Measurements from ENCODE around the gene PIK3CB. TPM values are rescaled to one million over a fixed set of nuclear protein-coding genes. Genes with fewer than 3 reads are reported as not detected.

Gene PIK3CB
- polyA plus RNA-seq, 3 donors = 14.1 to 33.6 (median 20.4) TPM

DNA sequence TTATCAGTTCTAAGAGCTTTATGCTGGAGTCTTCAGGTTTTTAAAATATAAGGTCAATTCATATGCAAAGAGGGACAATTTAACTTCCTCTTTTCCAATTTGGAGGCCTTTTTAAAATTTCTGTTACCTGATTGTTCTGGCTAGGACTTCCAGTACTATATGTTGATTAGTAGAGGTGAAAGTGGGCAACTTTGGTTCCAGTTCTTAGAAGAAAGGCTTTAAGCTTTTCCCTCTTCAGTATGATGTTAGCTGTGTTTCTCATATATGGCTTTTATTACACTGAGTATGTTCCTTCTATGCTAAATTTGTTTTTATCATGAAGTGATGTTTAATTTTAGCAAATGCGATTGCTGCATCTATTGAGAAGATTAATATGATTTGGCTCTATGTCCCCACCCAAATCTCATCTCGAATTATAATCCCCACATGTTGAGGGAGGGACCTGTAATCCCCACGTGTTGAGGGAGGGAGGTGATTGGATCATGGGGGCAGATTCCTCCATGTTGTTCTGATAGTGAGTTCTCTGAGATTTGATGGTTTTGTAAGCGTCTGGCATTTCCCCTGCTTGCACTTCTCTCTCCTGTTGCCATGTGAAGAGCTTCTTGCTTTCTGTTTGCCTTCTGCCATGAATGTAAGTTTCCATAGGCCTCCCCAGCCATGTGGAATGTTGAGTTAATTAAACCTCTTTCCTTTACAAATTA lies 192.4 kb downstream of the PIK3CB start:
- Histone ChIP-seq H4K20me1 (ENCODE audit: insufficient read depth, low read length) (no peaks in the 10 kb centered on the region), H3K27me3 (ENCODE audit: control insufficient read depth in 2 of 2, insufficient read depth in 2 of 2, low read length in 2 of 2) (no peaks in the 10 kb centered on the region), H3K36me3 (replicated peaks in 1 of 2; ENCODE audit: control insufficient read depth in 1 of 2, insufficient read depth in 2 of 2, low read length in 2 of 2) (no peaks in the 10 kb centered on the region), H2AFZ (ENCODE audit: insufficient read depth, low read depth, low read length, poor library complexity, severe bottlenecking) (no peak overlapping the region), H3K4me3 (replicated peaks in 1 of 3; ENCODE audit: low read depth in 2 of 3, low read length in 3 of 3) (no peak overlapping the region), H3K79me2 (ENCODE audit: insufficient read depth, low read length) (no peaks in the 10 kb centered on the region), H3K4me2 (replicated peaks; ENCODE audit: extremely low read depth, low read length, poor library complexity, severe bottlenecking) (no peak overlapping the region), H3K9me3 (replicated peaks in 1 of 2; ENCODE audit: control insufficient read depth in 1 of 2, insufficient read depth in 1 of 2, low read length in 2 of 2) (peaks cover 29 to 55% of the 10 kb centered on the region in 2 donors), H3K27ac (ENCODE audit: low read depth in 1 of 2, low read length in 2 of 2) (no peak overlapping the region), H3K9ac (ENCODE audit: insufficient read depth, low read length, poor library complexity, severe bottlenecking) (no peak overlapping the region), H3K4me1 (ENCODE audit: control insufficient read depth in 1 of 2, insufficient read depth in 2 of 2, low read length in 2 of 2) (no peaks in the 10 kb centered on the region)
- Mint-ChIP-seq H3K4me1 (no peaks in the 10 kb centered on the region), H3K27me3 (ENCODE audit: low read depth in 3 of 3) (peaks cover 0 to 2% (median 0%) of the 10 kb centered on the region in 3 donors), H3K36me3 (peaks cover 0 to 3% of the 10 kb centered on the region in 2 donors), H3K27ac (no peak overlapping the region), H3K4me3 (no peak overlapping the region), H3K9me3 (peaks cover 34 to 70% (median 58%) of the 10 kb centered on the region in 7 donors)
- WGBS (ENCODE audit: insufficient coverage) = no CpG with 5 or more reads among the region's 4 CpGs
- no peak for TF ChIP-seq CTCF (IDR thresholded peaks at IDR 0.05)
- DNase-seq = no peak
- intact Hi-C loops (cut with micrococcal nuclease) = no loop called here

DNA sequence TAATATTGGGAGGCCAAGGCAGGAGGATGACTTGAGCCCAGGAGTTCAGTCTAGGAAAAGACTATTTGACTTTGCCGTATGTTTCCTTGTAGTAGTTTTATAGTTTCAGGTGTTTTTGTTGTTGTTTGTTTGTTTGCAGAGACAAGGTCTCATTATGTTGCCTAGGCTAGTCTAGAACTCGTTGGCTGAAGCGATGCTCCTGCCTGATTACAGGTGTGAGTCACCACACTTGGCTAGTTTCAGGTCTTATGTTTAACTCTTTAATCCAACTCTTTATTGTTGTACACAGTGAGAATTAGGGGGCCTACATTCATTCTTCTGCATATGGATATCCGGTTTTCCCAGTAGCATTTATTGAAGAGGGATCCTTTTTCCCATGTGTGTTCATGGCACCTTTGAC lies 194.2 kb downstream of the PIK3CB start:
- DNase-seq = no peak
- no peaks in the 10 kb centered on the region for H3K27me3 ChIP-seq (ENCODE audit: control insufficient read depth in 2 of 2, insufficient read depth in 2 of 2, low read length in 2 of 2)
- H3K4me1 ChIP-seq (ENCODE audit: control insufficient read depth in 1 of 2, insufficient read depth in 2 of 2, low read length in 2 of 2) = no peaks in the 10 kb centered on the region
- H3K79me2 ChIP-seq (ENCODE audit: insufficient read depth, low read length) = no peaks in the 10 kb centered on the region
- H3K36me3 ChIP-seq (replicated peaks in 1 of 2; ENCODE audit: control insufficient read depth in 1 of 2, insufficient read depth in 2 of 2, low read length in 2 of 2) = no peaks in the 10 kb centered on the region
- Mint-ChIP-seq H3K27me3 (ENCODE audit: low read depth in 3 of 3) (peaks cover 0 to 2% (median 0%) of the 10 kb centered on the region in 3 donors), H3K36me3 (no peaks in the 10 kb centered on the region), H3K9me3 (peaks cover 25 to 53% (median 43%) of the 10 kb centered on the region in 7 donors), H3K27ac (no peak overlapping the region), H3K4me1 (no peaks in the 10 kb centered on the region), H3K4me3 (no peak overlapping the region)
- H3K4me3 ChIP-seq (replicated peaks in 1 of 3; ENCODE audit: low read depth in 2 of 3, low read length in 3 of 3) = no peak overlapping the region
- intact Hi-C loops (cut with micrococcal nuclease) = no loop called here
- no peak overlapping the region for H3K4me2 ChIP-seq (replicated peaks; ENCODE audit: extremely low read depth, low read length, poor library complexity, severe bottlenecking)
- 100% methylated on average over 1 of the region's 4 CpGs for WGBS (ENCODE audit: insufficient coverage)
- H4K20me1 ChIP-seq (ENCODE audit: insufficient read depth, low read length) = no peaks in the 10 kb centered on the region
- no peak overlapping the region for H2AFZ ChIP-seq (ENCODE audit: insufficient read depth, low read depth, low read length, poor library complexity, severe bottlenecking)
- peaks cover 29 to 37% of the 10 kb centered on the region in 2 donors for H3K9me3 ChIP-seq (replicated peaks in 1 of 2; ENCODE audit: control insufficient read depth in 1 of 2, insufficient read depth in 1 of 2, low read length in 2 of 2)
- H3K9ac ChIP-seq (ENCODE audit: insufficient read depth, low read length, poor library complexity, severe bottlenecking) = no peak overlapping the region
- no peak overlapping the region for H3K27ac ChIP-seq (ENCODE audit: low read depth in 1 of 2, low read length in 2 of 2)
- no peak for TF ChIP-seq CTCF (IDR thresholded peaks at IDR 0.05)

Measured in CD14-positive monocyte (primary cell).